GM12892 (cell line): ENCODE data around the gene PRDM16.

Experiments
- POLR2A ChIP-seq: IDR thresholded peaks from 2 replicates; pipeline ENCODE4 v1.6.1; 2011; ENCODE audit warnings: low read depth, low read length, control low read depth
- POLR2AphosphoS5 ChIP-seq: IDR thresholded peaks from 2 replicates; pipeline ENCODE4 v1.6.1; 2011; ENCODE audit warnings: low read depth, low read length, control low read depth
- TAF1 ChIP-seq: IDR thresholded peaks from 2 replicates; pipeline ENCODE4 v1.6.1; 2011; ENCODE audit warnings: low read depth, mild to moderate bottlenecking, control low read depth, low read length, borderline replicate concordance

DNA sequence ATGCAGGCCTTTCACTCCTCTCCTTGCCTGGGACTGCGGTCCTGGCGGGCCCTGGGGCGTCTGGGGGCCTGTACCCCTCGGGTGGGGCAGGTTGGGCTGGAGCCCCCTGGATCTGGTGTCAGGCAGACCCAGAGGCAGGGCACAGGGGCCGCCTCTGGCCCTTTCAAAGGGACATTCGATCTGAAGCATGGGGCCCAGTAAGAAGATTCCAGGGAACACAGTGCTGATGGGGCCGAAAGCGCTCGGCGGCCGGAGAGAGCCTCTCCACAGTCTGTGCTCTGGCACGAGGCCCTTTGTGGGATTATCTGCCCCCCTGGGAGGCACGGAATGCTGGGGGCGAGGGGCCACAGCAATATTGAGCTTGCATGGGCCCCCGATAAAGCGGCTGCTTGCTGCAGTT is 15.2 kb downstream of the PRDM16 start:
- no peak for TF ChIP-seq TAF1
- TF ChIP-seq POLR2A = no peak
- no peak for TF ChIP-seq POLR2AphosphoS5
